Caco-2 (cell line): ENCODE results near the gene DCPS. TPM values are rescaled to one million over a fixed set of nuclear protein-coding genes. Genes with fewer than 3 reads are reported as not detected.

Experiments used
- BruUV-seq: library from RNA; stranded (reverse); fragments of 400-500 nt; replicated peaks from 2 replicates; lab custom pipeline; 2021; lab: Mats Ljungman, UMichigan
- CTCF ChIA-PET: fragments of 300-600 bp; sonication (Branson Sonifier 250); formaldehyde crosslinking; loops from one replicate; lab custom pipeline; 2022; ENCODE audit warnings: antibody characterized with exemption; lab: Charles Lee
- POLR2A ChIA-PET: fragments of 300-600 bp; sonication (Branson Sonifier 250); formaldehyde crosslinking; loops from one replicate; lab custom pipeline; 2022; ENCODE audit warnings: antibody characterized with exemption; lab: Charles Lee
- DNase-seq, 2 experiments: peaks; one replicate each; pipeline versions ENCODE4 v3.0.0 to v3.0.0-alpha.2; 2020 to 2022
- H3K27me3 ChIP-seq: replicated peaks from 2 replicates; pipeline ENCODE4 v1.6.0; 2011; ENCODE audit warnings: low read length; ENCODE audit not compliant: control insufficient read depth, insufficient read depth
- H3K36me3 ChIP-seq: 2 replicates; pipeline ENCODE4 v1.5.1; 2011; ENCODE audit warnings: low read length; ENCODE audit not compliant: control insufficient read depth, insufficient read depth
- H3K4me1 ChIP-seq: fragments of 250-450 bp; sonication (Bioruptor Pico); 2 replicates; pipeline ENCODE4 v1.5.1; 2020; ENCODE audit warnings: mild to moderate bottlenecking
- H3K4me3 ChIP-seq: 2 replicates; pipeline ENCODE4 v1.5.1; 2011; ENCODE audit warnings: low read depth, mild to moderate bottlenecking, control low read depth, low read length
- H3K9me3 ChIP-seq: fragments of 250-450 bp; sonication (Bioruptor Pico); 2 replicates; pipeline ENCODE4 v1.5.1; 2020; ENCODE audit warnings: mild to moderate bottlenecking, moderate library complexity
- H3K27ac Mint-ChIP-seq: one replicate; pipeline ENCODE4 v1.8.0; 2022; ENCODE audit warnings: mixed read lengths; ENCODE audit not compliant: unreplicated experiment
- H3K27me3 Mint-ChIP-seq: one replicate; pipeline ENCODE4 v1.8.0; 2022; ENCODE audit warnings: mixed read lengths; ENCODE audit not compliant: insufficient read depth, unreplicated experiment
- H3K36me3 Mint-ChIP-seq: one replicate; pipeline ENCODE4 v1.8.0; 2022; ENCODE audit warnings: mild to moderate bottlenecking, mixed read lengths; ENCODE audit not compliant: insufficient read depth, unreplicated experiment
- H3K4me1 Mint-ChIP-seq: one replicate; pipeline ENCODE4 v1.8.0; 2022; ENCODE audit warnings: low read depth, mixed read lengths; ENCODE audit not compliant: unreplicated experiment
- H3K4me3 Mint-ChIP-seq: one replicate; pipeline ENCODE4 v1.8.0; 2022; ENCODE audit warnings: mild to moderate bottlenecking, moderate library complexity, mixed read lengths; ENCODE audit not compliant: unreplicated experiment
- H3K9me3 Mint-ChIP-seq: one replicate; pipeline ENCODE4 v1.8.0; 2022; ENCODE audit warnings: mixed read lengths; ENCODE audit not compliant: unreplicated experiment
- CTCF ChIP-seq, 2 experiments: fragments of 200-600 bp in 1 of 2; IDR thresholded peaks; 1 replicate in 1 of 2; 2 replicates in 1 of 2; pipeline versions ENCODE4 v1.5.1 to v1.8.0; 2011 to 2022; ENCODE audit warnings: antibody characterized with exemption in 1 of 2, control low read depth in 1 of 2, inconsistent platforms in 1 of 2, low read depth in 1 of 2, low read length in 1 of 2, mild to moderate bottlenecking in 1 of 2, moderate library complexity in 1 of 2; ENCODE audit not compliant: insufficient read depth in 1 of 2, severe bottlenecking in 1 of 2, unreplicated experiment in 1 of 2
- intact Hi-C: fragments of 100-400 bp; cut with micrococcal nuclease; formaldehyde crosslinking; loops from one replicate; pipeline ENCODE4 v1.10.0; 2022; ENCODE audit not compliant: unreplicated experiment
- total RNA-seq: library from RNA; stranded (reverse); gene quantifications from 2 replicates; pipeline ENCODE4 v1.2.3, GENCODE V29; 2022

Gene DCPS
- total RNA-seq, 1 experiment from 2014 or later, result 40.4 TPM

GRCh38 chr11:126311401-126312291, 7.8 kb downstream of the DCPS start:
- no peak for TF ChIP-seq CTCF (IDR thresholded peaks at IDR 0.05; ENCODE audit: insufficient read depth in 1 of 2, low read depth in 1 of 2, low read length in 1 of 2, severe bottlenecking in 1 of 2, unreplicated experiment in 1 of 2)
- Histone ChIP-seq H3K9me3 (no peaks in the 10 kb centered on the region), H3K4me1 (0 out of 2 replicates have a peak, but pooled peaks cover 6% of the 10 kb centered on the region), H3K27me3 (no peaks in the 10 kb centered on the region), H3K36me3 (no peaks in the 10 kb centered on the region), H3K4me3 (no peak overlapping the region)
- ChIA-PET POLR2A (interaction anchor here (0.6 kb wide), 1 partner anchor 48 kb away, joined by 3 read pairs; no protein-coding TSS in a partner anchor), CTCF (interaction anchor here (0.8 to 2.7 kb wide), 7 partner anchors 11 to 168 kb away, joined by 3 to 68 read pairs (median 4); partner anchors contain the start of gene ST3GAL4)
- no peaks in the 10 kb centered on the region for H3K9me3 Mint-ChIP-seq
- no TSS peak for BruUV-seq
- H3K4me3 Mint-ChIP-seq, result no peak overlapping the region
- intact Hi-C loops, result loop anchor here (2.0 to 10.0 kb wide), 3 partner anchors 43 to 293 kb away; partner anchors contain the start of gene ST3GAL4
- no peak overlapping the region for H3K27ac Mint-ChIP-seq
- no peaks in the 10 kb centered on the region for H3K27me3 Mint-ChIP-seq
- peaks cover 4% of the 10 kb centered on the region for H3K36me3 Mint-ChIP-seq
- DNase-seq, result no peak
- H3K4me1 Mint-ChIP-seq, result peaks cover 6% of the 10 kb centered on the region

GRCh38 chr11:126312961-126313360, 9.1 kb downstream of the DCPS start:
- H3K27ac Mint-ChIP-seq, result no peak overlapping the region
- peaks cover 6% of the 10 kb centered on the region for H3K4me1 Mint-ChIP-seq
- no peak for TF ChIP-seq CTCF (IDR thresholded peaks at IDR 0.05; ENCODE audit: insufficient read depth in 1 of 2, low read depth in 1 of 2, low read length in 1 of 2, severe bottlenecking in 1 of 2, unreplicated experiment in 1 of 2)
- Histone ChIP-seq H3K36me3 (no peaks in the 10 kb centered on the region), H3K9me3 (no peaks in the 10 kb centered on the region), H3K4me3 (no peak overlapping the region), H3K4me1 (0 out of 2 replicates have a peak, but pooled peaks cover 6% of the 10 kb centered on the region), H3K27me3 (no peaks in the 10 kb centered on the region)
- DNase-seq, result no peak
- no TSS peak for BruUV-seq
- H3K9me3 Mint-ChIP-seq, result no peaks in the 10 kb centered on the region
- no peaks in the 10 kb centered on the region for H3K27me3 Mint-ChIP-seq
- H3K36me3 Mint-ChIP-seq, result peaks cover 8% of the 10 kb centered on the region
- ChIA-PET POLR2A (no interaction called here), CTCF (interaction anchor here (0.7 kb wide), 1 partner anchor 381 kb away, joined by 3 read pairs; no protein-coding TSS in a partner anchor)
- intact Hi-C loops, result loop anchor here (5.0 to 10.0 kb wide), 2 partner anchors 99 to 292 kb away; no protein-coding TSS in a partner anchor
- no peak overlapping the region for H3K4me3 Mint-ChIP-seq

- ChIA-PET POLR2A (no interaction called here), CTCF (no interaction called here)
- BruUV-seq, result no TSS peak
- Mint-ChIP-seq H3K27me3 (no peaks in the 10 kb centered on the region), H3K27ac (no peak overlapping the region), H3K4me1 (peaks cover 6% of the 10 kb centered on the region), H3K36me3 (peaks cover 11% of the 10 kb centered on the region), H3K4me3 (no peak overlapping the region), H3K9me3 (no peaks in the 10 kb centered on the region)
- H3K27me3 ChIP-seq, result no peaks in the 10 kb centered on the region
- no peak for DNase-seq
- intact Hi-C loops, result loop anchor here (5.0 to 10.0 kb wide), 2 partner anchors 98 to 291 kb away; no protein-coding TSS in a partner anchor
- H3K9me3 ChIP-seq, result no peaks in the 10 kb centered on the region
- H3K4me3 ChIP-seq, result no peak overlapping the region
- H3K4me1 ChIP-seq, result 0 out of 2 replicates have a peak, but pooled peaks cover 6% of the 10 kb centered on the region
- TF ChIP-seq CTCF (IDR thresholded peaks at IDR 0.05; ENCODE audit: insufficient read depth in 1 of 2, low read depth in 1 of 2, low read length in 1 of 2, severe bottlenecking in 1 of 2, unreplicated experiment in 1 of 2), result no peak
- no peaks in the 10 kb centered on the region for H3K36me3 ChIP-seq
Observed at GRCh38 chr11:126313826-126314225, 10.0 kb downstream of the DCPS start.
